Stimulated activated CD4-positive, alpha-beta T cell treated with anti-CD3 and anti-CD28 coated beads, Interleukin-12 subunit alpha, Interleukin-12 subunit beta, amount 100 ng/mL, for 24 hours (primary cell): ENCODE measurements around the gene ALDH3A1.

Source experiments
- DNase-seq, 2 experiments: peaks; one replicate each; pipeline ENCODE4 v3.0.0-alpha.2; 2020; ENCODE audit warnings: low read depth in 2 of 2

The ALDH3A1 gene

GRCh38 chr17:19759568-19760549, 11.8 kb upstream of the ALDH3A1 start:
- no peak for DNase-seq

GRCh38 chr17:19757536-19758180, 9.6 kb upstream of the ALDH3A1 start:
- no peak for DNase-seq

- DNase-seq: no peak
These were observed 8.4 kb upstream of the ALDH3A1 start for GRCh38 chr17:19756546-19756945.

GRCh38 chr17:19755821-19756510, 7.9 kb upstream of the ALDH3A1 start:
- no peak for DNase-seq

- no peak for DNase-seq
These were observed 7.3 kb upstream of the ALDH3A1 start for GRCh38 chr17:19755392-19755791.

GRCh38 chr17:19753661-19754463, 5.8 kb upstream of the ALDH3A1 start:
- no peak for DNase-seq

GRCh38 chr17:19753051-19753509, 5.0 kb upstream of the ALDH3A1 start:
- no peak for DNase-seq

GRCh38 chr17:19752216-19753050, 4.3 kb upstream of the ALDH3A1 start:
- DNase-seq: no peak

GRCh38 chr17:19750835-19751234, 2.7 kb upstream of the ALDH3A1 start:
- DNase-seq: no peak

- no peak for DNase-seq
These were observed 2.0 kb upstream of the ALDH3A1 start for GRCh38 chr17:19750020-19750572.

GRCh38 chr17:19748807-19749193, 702 bp upstream of the ALDH3A1 start:
- DNase-seq: no peak

GRCh38 chr17:19747159-19747719, 859 bp downstream of the ALDH3A1 start:
- no peak for DNase-seq

- DNase-seq: no peak
These were observed 1.6 kb downstream of the ALDH3A1 start for GRCh38 chr17:19746517-19746916.

GRCh38 chr17:19744922-19745757, 3.0 kb downstream of the ALDH3A1 start:
- DNase-seq: peak; percentile 71 to 90

- no peak for DNase-seq
These were observed 3.6 kb downstream of the ALDH3A1 start for GRCh38 chr17:19744492-19744891.

GRCh38 chr17:19743101-19744100, 4.7 kb downstream of the ALDH3A1 start:
- DNase-seq: no peak

- DNase-seq: no peak
These were observed 5.6 kb downstream of the ALDH3A1 start for GRCh38 chr17:19742495-19742894.
